Stimulated activated CD4-positive, alpha-beta T cell treated with anti-CD3 and anti-CD28 coated beads, Interleukin-4, amount 100 ng/mL, for 4 hours (primary cell): ENCODE measurements around the gene TSPAN4.
A peak's percentile ranks its signal among the peaks of the same experiment; 100 is the strongest.

Source experiments
- DNase-seq, 2 experiments: peaks; one replicate each; pipeline ENCODE4 v3.0.0-alpha.2; 2020

TSPAN4 gene

DNA sequence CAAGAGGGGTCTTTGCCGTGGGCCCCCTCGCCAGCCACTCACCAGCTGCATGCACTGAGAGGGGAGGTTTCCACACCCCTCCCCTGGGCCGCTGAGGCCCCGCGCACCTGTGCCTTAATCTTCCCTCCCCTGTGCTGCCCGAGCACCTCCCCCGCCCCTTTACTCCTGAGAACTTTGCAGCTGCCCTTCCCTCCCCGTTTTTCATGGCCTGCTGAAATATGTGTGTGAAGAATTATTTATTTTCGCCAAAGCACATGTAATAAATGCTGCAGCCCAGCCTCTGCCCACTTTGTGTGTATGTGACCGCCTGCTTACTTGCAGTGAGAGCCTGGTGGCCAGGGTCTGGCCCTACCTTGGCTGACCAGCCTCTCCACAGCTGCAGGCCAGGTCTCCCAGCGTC is 17.7 kb upstream of the TSPAN4 start:
- no peak for DNase-seq

DNA sequence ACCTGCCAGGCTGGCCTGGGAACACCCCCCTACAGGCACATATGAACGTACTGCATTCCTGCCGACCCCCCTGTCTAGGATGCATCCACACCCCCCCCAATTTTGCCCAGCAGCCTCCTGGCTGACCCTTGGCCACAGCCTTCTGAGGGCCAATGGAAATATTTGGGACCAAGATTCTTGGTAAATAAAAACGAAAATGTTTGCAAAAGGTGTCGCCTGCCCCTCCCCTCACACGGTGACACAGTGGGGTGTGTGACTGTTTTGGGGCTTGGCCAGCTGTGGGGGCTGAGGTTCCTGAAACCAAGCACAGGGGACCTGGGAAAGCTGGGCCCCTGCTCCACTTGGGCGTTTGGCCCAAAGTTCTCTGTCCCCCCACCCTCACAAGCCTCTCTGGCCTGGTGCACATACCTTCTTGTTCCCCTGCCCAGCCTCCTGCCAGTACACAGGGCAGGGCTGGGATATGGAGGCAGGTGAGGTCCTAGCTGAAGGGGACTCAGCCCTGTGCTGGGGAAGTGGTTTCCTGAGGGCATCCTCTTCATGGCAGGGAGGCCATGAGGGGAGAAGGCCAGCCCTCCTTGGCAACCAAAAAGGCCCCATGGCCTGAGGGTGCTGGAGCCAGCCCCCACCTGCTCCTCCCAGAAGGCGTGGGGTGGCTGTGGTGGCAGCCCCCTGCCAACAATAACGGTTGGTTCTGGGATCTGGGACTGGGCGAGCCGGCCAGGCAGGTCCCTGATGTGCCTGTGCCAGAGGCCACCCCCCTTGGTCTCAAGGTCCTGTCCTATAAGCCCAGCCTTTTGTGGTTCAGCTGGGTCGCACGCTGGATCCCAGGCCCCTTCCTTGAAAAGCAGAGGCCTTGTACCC is 17.1 kb upstream of the TSPAN4 start:
- no peak for DNase-seq

DNA sequence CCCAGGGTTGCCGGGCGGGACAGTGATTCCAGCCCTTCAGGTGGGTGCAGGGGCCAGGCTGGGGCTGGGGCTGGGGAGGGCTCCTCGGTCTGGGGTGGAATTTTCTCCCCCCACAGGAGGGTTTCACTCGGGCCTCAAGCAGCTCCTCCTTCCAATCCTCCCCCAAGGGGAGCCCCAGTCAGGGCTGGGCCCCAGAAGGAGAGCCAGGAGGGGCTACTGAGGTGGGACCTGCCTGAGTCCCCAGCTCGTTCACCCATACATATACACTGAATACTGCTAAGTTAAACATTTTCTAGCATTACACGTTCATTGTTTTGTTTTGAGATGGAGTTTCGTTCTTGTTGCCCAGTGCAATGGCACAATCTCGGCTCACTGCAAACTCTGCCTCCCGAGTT is 16.4 kb upstream of the TSPAN4 start:
- no peak for DNase-seq

DNA sequence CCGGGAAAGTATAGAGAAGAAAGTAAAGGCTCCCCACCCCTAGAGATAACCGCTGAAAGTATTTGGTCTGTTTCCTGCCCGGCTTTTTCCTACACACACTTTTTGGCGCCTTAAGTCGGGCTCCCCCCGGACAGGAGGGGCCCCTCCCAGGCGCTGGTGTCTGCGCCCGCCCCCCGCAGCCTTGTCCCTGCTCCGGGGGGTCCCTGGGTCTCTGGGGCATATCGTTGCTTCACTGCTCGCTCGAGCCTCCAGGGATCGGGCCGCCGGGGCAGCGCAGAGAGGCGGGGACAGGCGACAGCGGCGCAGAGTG is 15.9 kb upstream of the TSPAN4 start:
- no peak for DNase-seq

DNA sequence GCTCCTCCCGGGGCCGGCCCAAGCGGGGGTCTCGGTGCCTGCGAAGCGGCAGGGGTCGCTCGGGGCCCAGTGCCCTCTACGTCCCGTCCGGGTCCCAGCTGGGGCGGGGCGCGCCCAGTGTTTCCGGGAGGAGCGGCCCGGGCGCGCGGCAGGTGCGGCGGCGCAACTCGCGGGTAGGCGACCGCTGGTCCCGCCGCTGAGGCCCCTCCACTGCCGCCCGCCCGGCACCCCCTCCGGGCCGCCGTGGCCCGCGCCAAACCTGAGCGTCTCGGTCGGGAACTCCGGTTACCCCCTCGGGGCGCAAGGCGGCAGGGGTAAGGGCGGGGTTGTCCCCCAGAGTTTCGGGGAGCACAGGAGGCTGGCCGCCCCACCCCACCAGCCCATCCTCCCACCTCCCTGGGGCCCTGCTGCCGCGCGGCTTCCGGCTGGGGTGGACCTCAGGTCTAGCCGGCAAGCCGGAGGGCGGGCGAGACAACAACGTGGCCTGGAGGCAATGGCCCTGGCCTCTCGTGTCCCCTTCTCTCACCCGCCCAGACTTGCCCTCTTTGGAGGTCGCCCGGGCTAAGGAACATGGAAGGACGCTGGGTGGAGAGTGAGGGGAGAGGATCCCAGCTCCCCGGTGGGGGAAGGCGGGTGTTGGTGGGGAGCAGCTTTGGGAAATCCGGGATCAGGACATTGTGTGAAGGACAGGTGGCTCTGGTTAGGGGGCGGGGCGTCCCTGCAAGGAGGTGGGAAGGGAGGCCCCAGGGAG is 15.3 kb upstream of the TSPAN4 start:
- no peak for DNase-seq

DNA sequence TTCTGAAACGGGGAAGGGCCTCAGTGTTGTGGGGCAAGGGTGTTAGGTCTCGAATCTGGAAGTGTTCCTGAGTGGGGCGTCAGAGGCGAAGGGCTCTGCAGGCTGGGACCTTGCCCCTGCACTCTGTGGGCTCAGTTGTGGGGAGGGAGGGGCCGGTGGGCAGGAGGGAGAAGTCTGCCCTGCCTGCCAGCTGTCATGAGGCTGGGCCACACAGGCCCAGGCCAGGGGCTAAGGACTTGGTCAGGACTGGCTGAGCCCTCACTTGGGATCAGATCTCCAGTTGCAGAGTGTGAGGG is 14.8 kb upstream of the TSPAN4 start, which contains the start of gene CRACR2B:
Gene CRACR2B (plus strand): TSS at position 23 of the 296 bp plus-strand sequence. CDS start 689 bp downstream, outside the sequence.
- DNase-seq = no peak

DNA sequence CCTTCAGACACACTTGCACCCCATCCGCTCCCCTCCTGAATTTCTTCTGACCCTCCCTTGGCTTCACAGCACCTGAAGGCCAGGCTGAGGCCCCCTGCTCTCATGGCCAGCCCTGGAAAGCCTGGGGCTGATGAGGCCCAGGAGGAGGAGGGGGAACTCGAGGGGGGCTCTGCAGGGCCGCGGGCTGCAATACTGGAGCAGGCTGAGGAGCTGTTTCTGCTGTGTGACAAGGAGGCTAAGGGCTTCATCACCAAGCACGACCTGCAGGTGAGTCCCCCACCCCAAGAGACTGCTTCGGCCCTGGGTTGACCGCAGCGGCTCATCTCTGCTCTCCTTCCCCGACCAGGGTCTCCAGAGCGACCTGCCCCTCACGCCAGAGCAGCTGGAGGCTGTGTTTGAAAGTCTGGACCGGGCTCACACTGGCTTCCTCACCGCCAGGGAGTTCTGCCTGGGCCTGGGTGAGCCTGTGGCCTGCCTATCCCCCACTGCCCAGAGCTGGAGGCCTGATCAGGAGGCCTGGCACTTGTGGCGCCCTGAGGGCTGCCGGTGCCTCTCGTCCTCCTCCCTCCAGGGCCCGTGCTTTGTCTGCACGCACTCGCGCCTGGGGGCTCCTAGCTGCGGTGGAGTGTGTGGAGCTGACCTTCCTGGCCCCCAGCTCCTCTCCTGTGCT is 14.0 kb upstream of the TSPAN4 start:
- DNase-seq = no peak

DNA sequence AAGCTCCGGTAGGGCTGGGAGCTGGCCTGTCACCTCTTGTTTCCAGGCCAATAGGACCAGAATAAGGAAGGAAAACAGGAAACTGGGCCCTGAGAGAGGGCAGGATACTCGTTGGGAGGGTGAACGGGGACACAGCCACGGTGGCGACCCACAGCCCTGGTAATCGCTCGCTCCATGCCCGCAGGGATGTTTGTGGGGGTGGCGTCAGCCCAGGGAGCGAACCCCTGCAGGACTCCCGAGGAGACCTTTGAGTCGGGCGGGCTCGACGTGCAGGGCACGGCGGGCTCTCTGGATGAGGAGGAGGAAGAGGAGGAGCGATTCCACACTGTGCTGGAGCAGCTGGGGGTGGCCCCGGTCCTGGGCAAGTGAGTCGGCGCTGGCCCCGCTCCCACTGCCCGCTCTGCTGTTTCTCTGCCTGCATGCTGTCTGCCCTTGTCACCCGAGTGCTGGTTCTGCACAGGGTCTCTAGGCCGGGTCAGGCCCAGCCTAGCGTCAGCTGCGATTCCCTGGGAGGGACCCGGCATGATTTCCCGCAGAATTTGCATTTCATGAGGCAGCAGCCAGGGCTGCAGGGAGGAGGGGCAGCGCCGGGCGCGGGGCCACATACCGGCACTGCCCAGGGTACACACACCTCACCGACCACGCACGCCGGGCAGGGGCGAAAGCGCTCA is 13.3 kb upstream of the TSPAN4 start:
- DNase-seq = no peak

DNA sequence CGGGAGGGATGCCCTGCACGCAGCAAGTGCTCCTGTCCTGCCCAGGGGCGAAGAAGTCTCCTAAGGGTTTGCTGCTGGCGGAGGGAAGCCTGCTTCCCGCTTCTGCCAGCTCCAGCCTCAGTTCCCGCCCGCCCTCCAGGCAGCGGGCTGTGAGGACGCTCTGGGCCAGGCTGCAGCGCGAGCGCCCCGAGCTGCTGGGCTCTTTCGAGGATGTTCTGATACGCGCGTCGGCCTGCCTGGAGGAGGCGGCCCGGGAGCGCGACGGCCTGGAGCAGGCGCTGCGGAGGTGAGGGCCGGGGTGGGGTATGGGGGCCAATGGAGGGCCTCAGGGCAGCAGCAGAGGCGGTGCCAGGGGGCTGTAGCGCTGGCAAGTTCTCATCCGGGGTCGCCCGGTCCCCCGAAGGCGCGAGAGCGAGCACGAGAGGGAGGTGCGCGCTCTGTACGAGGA is 12.8 kb upstream of the TSPAN4 start:
- DNase-seq = no peak

DNA sequence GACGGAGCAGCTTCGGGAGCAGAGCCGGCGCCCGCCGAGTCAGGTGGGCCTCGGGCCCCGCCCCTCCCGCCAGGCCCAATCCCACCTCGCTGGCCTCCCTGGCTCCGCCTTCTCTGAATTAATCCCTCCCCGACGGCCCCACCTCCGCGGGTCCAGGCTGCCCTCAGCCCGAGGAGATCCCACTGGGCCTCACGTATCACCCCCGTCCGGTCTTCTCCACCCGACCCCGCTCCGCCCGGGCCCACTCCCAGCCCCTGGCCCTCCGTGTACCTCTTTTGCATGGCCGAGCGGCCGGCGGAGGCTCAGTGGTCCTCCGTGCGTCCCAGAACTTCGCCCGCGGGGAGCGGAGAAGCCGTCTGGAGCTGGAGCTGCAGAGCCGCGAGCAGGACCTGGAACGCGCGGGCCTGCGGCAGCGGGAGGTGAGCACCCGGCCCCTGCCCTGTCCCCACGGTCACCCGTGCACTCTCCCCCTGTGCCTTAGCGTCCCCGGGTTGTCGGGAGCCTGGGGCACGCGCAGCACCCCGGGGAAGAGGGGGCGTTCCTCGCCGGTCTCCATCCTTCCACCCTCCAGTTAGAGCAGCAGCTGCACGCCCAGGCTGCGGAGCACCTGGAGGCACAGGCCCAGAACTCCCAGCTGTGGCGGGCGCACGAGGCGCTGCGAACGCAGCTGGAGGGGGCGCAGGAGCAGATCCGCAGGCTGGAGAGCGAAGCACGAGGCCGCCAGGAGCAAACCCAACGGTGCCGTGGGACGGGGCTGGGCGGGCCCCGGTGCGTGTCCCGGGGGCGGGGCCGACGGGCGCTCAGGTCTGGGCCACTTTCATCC is 12.1 kb upstream of the TSPAN4 start:
- peak; percentile 47 to 53 for DNase-seq

DNA sequence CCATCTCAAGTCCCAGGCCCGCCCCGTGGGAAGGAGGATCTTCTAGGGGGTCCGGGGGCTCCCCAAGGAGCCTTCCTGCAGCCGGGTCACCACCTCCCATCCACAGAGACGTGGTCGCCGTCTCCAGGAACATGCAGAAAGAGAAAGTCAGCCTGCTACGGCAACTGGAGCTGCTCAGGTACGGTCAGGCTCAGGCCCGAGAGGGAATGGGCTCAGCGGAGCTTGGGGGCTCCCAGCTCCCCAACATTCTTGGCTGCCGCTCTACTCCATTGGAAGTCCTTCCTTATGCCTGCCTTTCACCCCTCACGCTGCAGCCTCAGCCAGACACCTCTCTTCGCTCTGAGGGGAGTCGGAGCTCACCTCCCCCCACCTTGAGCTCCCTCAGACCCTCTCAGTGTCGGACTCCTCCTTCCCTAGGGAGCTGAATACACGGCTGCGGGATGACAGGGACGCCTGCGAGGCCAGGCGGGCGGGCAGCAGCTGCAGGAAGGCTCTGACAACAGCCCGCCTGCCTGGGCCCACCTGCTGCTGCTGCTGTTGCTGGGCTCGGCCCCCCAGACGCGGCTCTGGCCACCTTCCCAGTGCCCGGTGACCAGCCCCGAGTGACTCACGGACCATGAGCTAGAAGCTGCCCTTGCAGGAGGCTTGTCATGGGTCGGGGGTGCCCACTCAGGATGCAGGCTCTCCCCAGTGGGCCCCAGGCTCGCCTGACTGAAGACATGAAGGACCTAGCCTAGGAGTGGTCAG is 11.4 kb upstream of the TSPAN4 start:
- DNase-seq = no peak

DNA sequence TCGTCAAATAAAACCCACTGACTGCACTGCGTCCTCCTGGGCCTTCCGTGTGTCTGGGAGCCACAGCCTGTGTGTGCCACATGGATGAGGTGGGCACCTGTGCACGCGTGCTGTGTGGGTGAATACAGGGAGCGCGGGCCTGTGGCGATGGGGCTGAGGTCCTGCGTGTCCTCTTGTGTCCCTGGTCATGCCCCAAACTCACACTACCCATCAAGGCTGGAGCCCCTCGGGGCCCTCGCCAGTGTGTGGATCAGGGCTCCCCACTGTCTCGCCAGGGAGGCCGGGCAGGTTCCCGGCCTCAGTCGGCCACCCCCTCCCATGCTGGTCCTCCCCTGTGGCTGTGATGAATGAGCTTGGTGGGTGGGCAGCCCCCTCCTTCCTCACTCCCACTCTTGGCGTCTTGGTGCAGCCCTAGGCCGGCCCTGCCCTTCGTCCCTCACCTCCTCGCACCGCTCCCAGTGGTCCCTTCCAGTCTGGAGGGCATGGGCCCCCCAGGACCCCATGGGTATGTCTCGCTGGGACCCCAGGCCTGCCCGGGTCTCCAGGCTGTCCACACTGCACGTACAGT is 10.6 kb upstream of the TSPAN4 start:
- no peak for DNase-seq

DNA sequence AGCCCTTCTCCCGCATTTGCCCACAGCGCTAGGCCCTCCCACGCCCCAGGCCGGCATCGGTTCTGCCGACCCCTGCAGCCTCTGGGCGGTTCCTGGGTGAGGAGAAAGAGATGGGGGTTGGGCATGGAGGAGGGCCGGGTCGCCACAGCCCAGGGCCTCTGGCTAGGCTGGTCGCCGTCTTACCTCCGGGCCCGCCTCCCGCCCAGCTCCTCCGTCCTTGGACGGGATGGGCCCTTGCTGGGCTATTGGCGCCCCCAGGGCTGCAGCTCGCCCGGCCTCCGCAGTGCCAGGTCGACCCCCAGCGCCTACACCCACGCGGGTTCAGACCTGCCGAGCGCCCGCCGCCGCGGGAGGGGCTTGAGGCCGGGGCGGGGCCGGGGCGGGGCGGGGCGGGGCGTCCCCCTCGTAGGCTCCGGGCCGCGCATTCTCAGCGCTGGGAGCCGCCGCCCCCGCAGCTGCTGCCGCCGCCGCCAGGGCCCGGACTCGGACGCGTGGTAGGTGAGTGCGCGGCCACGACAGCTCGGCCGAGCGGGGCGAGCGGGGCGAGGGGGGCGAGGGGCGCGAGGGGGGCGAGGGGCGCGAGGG is 10.0 kb upstream of the TSPAN4 start, which contains the start of gene CD151:
Gene CD151 (plus strand): TSS at position 424 of the 585 bp plus-strand sequence. CDS start 3,118 bp downstream, outside the sequence.
- peak; percentile 52 to 60 for DNase-seq

DNA sequence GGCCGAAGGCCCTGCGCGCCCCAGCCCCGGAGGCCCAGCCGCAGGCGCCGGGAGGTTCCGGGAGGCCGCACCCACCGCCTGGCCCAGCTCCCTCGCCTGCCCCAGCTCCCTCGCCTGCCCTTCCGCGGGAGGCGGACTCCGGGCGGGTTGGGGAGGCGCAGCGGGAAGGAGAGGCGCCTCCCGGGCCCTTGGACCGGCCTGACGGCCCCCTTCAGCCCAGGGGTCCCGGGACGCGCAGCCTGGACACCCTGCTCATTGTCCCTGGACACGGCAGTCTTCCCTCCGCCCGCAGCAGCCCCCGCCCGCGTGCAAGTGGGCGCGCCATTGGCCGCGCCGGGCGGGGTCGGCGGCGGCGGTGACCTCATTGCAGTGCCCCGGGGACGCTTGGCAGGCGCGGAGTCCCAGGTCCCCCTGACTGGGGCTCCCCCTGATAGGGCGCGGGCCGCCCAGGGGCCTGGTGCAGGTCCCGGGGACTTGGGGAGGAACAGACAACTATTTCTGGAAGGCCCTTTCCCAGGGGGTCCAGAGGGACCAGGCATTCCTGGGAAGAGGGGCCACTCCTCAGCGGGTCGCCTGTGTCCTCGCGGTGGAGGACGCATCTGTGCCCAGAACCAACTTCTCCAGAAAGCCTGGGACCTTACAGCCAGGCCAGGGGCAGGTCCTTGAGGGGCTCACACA is 9.4 kb upstream of the TSPAN4 start:
- DNase-seq = no peak

DNA sequence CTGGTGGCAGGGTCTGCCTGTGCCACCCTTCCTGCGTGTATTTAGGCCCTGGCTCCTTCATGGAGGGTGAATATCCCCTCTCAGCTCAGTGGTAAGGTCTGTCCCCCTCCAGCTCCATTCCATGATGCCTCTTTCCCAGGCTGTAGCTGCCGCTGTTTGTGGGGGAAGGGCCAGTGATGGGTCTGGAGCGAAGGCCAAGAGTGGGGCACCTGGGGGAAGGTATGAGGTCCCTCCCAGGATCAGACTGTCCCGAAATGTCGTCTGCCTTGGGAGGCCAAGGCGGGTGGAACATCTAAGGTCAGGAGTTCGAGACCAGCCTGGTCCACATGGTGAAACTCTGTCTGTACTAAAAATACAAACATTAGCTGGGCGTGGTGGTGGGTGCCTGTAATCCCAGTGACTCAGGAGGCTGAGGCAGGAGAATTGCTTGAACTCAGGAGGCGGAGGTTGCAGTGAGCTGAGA is 8.8 kb upstream of the TSPAN4 start:
- no peak for DNase-seq

DNA sequence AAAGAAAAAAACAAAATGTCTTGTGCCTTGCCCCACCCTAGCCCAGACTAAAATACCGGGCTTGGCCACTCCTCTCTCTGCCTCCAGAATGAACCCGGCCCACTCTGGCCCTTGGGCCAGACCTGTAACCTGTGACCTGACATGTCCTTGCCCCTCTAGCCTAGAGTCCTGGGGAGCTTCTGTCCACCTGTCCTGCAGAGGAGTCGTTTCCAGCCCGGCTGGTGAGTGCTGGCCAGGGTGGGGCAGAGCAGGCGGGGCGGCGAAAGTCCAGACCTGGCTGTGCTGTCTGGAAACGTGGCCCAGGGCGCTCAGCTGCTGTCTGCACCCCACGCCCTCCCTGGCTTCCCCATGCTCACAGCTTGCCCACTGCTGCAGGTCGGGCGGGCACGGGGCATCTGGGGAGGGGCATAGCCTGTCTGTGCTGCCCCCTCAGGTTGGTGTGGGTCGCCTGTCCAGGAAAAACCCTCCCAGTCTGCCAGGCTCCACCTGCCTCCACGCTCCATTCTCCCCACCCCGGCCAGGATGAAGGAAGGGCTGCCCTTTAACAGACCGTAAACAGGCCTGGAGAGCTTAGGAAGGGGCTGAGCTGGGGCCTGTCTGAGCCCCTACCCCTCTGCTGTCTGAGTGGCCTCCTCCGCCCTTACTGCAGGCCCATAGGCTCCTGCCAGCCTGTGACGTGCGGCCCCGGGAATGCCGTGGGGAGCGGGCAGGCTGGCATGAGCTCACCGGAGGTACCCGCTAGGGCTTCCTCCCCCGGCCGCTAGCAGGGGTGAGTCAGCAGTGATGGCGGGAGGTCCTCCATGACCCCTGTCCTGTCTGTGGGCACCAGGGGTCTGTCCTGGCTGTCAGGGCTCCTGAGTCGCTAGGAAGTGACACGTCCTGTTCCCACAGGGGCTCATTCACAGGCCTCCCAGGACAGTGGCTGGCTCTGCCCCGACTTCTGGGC is 8.0 kb upstream of the TSPAN4 start:
- no peak for DNase-seq

DNA sequence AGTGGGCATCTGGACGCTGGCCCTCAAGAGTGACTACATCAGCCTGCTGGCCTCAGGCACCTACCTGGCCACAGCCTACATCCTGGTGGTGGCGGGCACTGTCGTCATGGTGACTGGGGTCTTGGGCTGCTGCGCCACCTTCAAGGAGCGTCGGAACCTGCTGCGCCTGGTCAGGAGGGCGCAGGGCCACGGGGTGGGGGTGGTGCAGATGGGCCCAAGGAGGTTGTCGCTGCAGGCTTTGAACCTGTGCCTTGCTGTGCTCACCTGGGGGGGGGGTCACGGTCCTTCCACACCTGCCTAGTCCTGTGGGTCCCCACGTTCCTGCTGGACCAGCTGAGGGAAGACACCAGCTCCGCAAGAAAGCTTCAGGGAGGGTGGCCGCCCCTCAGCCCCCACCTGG is 6.4 kb upstream of the TSPAN4 start:
- DNase-seq = no peak

DNA sequence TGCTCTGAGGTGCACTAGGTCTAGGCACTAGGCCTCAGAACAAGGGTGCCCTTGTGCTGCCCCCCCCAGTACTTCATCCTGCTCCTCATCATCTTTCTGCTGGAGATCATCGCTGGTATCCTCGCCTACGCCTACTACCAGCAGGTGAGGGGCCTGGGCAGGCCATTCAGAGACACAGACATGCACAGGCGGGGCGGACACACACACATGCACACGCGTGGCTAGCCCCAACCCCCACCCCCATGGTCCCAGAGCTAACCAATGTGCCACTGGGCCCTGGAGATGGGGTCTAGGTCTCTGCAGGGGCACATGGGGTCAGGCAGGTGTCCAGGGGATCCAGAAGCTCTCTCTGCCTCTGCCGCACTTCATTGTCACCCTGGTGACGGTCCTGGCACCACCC is 6.0 kb upstream of the TSPAN4 start:
- no peak for DNase-seq
